Activated T-cell treated with anti-CD3 and anti-CD28 coated beads, Interleukin-2, amount 50 U/mL, for 24 hours (primary cell): ENCODE measurements around the gene ZNF202.

ENCODE experiments used
- DNase-seq: peaks from one replicate; pipeline ENCODE4 v3.0.0-alpha.2; 2020
- H3K27ac Mint-ChIP-seq: 2 replicates; pipeline ENCODE4 v1.8.0; 2020; ENCODE audit warnings: mild to moderate bottlenecking, mixed read lengths
- H3K27me3 Mint-ChIP-seq: 2 replicates; pipeline ENCODE4 v1.8.0; 2020; ENCODE audit warnings: mixed read lengths
- H3K36me3 Mint-ChIP-seq: 2 replicates; pipeline ENCODE4 v1.8.0; 2020; ENCODE audit warnings: low read depth, mixed read lengths
- H3K4me1 Mint-ChIP-seq: 2 replicates; pipeline ENCODE4 v1.8.0; 2020; ENCODE audit warnings: low read depth, mixed read lengths
- H3K4me3 Mint-ChIP-seq: 2 replicates; pipeline ENCODE4 v1.8.0; 2020; ENCODE audit warnings: mild to moderate bottlenecking, moderate library complexity, mixed read lengths
- H3K9me3 Mint-ChIP-seq: 2 replicates; pipeline ENCODE4 v1.8.0; 2020; ENCODE audit warnings: mixed read lengths

ZNF202 gene

DNA sequence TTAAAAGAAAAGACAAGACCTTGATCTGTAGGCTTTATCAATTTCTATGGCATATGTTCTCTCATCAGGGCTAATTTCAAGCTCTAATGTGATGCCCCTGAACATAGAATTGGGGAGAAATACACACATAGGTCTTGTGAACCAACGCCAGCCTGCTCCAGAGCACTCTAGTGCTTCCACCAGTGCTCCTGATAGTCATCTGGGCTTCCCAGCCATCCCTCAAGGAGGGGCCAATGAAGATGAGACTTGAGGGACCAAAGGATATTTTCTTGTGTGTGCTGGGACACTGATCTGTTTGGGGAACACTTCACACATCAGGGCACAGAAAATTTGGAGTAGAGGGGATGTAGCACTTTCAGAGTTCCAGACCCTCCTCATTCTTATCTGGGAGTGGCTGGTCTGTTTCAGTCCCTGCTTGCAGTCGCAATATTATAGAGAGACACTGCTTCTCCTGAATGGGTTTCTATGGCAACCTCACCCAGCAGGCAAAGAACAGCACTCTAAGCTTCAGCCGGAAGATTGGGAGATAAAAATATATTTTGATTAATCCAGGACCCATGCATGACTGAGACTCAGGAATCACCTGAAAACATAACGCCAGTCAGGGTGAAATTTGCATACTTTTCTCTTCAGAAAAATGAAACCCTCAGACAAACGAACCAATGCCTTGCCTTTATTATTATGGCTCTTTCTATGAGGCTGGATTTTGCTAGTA lies 58.6 kb downstream of the ZNF202 start:
- DNase-seq = no peak
- peaks cover 21% of the 10 kb centered on the region for H3K4me1 Mint-ChIP-seq
- H3K36me3 Mint-ChIP-seq = no peaks in the 10 kb centered on the region
- H3K27ac Mint-ChIP-seq = no peak overlapping the region
- H3K9me3 Mint-ChIP-seq = no peaks in the 10 kb centered on the region
- no peak overlapping the region for H3K4me3 Mint-ChIP-seq
- H3K27me3 Mint-ChIP-seq = no peaks in the 10 kb centered on the region

DNA sequence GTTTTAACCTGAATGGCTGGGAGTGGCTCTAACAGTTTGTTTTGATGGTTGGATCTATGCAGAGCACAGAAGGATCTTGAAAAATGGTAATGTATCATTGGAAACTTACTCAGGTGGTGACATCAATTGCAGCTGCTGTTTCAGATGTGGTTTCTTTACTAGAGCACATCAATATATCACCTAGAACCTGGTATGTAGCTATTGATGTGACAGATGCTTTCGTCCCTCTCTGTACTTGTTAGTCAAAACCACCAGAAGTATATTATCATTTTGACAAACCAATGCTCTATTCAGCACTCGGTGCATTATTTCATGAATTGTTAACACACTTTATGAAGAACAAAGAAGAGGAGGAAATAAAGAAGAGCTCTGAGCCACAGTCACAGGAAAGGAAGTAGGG lies 60.4 kb downstream of the ZNF202 start:
- H3K4me1 Mint-ChIP-seq = peaks cover 21% of the 10 kb centered on the region
- H3K27ac Mint-ChIP-seq = peak overlapping the region; percentile 42
- no peaks in the 10 kb centered on the region for H3K27me3 Mint-ChIP-seq
- no peaks in the 10 kb centered on the region for H3K9me3 Mint-ChIP-seq
- DNase-seq = no peak
- no peaks in the 10 kb centered on the region for H3K36me3 Mint-ChIP-seq
- H3K4me3 Mint-ChIP-seq = no peak overlapping the region

DNA sequence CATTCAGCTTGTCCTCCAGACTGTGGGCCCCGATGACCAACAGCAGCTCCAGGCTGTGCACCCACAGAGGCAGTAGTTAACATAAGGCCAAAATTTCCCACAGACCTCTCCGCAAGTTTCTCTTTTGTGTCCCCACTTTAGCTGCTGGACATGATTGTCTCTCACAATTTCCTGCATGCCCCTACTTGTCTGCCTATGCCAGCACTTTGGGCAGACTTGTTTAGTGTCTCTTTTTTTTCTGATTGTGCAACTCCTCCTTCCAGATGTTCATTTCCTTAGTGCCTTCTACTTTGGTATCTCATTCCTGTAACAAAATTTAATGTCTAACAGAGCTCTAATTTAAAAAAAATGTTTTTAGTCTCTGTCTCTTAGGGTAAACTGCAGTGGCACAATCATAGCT lies 63.2 kb downstream of the ZNF202 start:
- no peak for DNase-seq
- Mint-ChIP-seq H3K4me3 (no peak overlapping the region), H3K4me1 (peaks cover 21% of the 10 kb centered on the region), H3K9me3 (no peaks in the 10 kb centered on the region), H3K27me3 (no peaks in the 10 kb centered on the region), H3K36me3 (no peaks in the 10 kb centered on the region), H3K27ac (no peak overlapping the region)

GRCh38 chr11:123677510-123677909 lies 64.0 kb downstream of the ZNF202 start:
- peaks cover 18% of the 10 kb centered on the region for H3K4me1 Mint-ChIP-seq
- H3K9me3 Mint-ChIP-seq = no peaks in the 10 kb centered on the region
- no peaks in the 10 kb centered on the region for H3K27me3 Mint-ChIP-seq
- no peak overlapping the region for H3K4me3 Mint-ChIP-seq
- no peak overlapping the region for H3K27ac Mint-ChIP-seq
- DNase-seq = no peak
- no peaks in the 10 kb centered on the region for H3K36me3 Mint-ChIP-seq

DNA sequence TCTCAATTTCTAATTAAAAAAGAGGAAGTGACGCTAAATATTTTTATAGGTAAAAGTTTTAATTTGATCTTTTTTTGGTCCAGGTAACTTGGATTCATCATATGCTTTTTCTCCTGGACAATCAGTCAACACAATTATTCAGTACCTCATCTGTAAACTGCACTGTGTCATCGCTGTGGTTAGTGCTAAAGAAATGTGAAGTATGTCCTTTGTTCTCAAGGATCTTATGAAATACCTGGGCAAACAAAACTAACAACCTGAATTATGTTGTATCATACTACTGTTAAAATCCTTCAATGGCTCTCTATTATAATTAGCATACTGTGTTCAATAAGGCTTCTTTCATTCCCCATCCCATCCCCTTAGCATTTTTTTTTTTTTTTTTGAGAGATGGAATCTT lies 67.2 kb downstream of the ZNF202 start:
- no peak overlapping the region for H3K4me3 Mint-ChIP-seq
- H3K27me3 Mint-ChIP-seq = no peaks in the 10 kb centered on the region
- H3K9me3 Mint-ChIP-seq = no peaks in the 10 kb centered on the region
- H3K36me3 Mint-ChIP-seq = no peaks in the 10 kb centered on the region
- DNase-seq = no peak
- H3K27ac Mint-ChIP-seq = no peak overlapping the region
- no peaks in the 10 kb centered on the region for H3K4me1 Mint-ChIP-seq
